Cardiac muscle cell (in vitro differentiated cells and primary cell): Measurements from ENCODE around the gene TNS1. TPM values are rescaled to one million over a fixed set of nuclear protein-coding genes. Genes with fewer than 3 reads are reported as not detected.

Experiments
- DNase-seq, 2 donors: peaks; one replicate each; pipeline versions ENCODE4 v3.0.0 to v3.0.0-alpha.2; 2010 to 2017; ENCODE audit warnings: low read depth in 1 of 2, low spot score in 1 of 2
- H3K27ac ChIP-seq: fragments of 200-600 bp; sonication (generic); 2 replicates; pipeline ENCODE4 v1.5.1; 2016
- H3K27me3 ChIP-seq: fragments of 200-600 bp; sonication (generic); 2 replicates; pipeline ENCODE4 v1.6.0; 2016; ENCODE audit warnings: control low read depth
- H3K36me3 ChIP-seq: fragments of 200-600 bp; sonication (generic); 2 replicates; pipeline ENCODE4 v1.5.1; 2016; ENCODE audit warnings: control low read depth
- H3K4me1 ChIP-seq: fragments of 200-600 bp; sonication (generic); 2 replicates; pipeline ENCODE4 v1.8.1; 2017; ENCODE audit warnings: low read depth, mild to moderate bottlenecking, mixed run types
- H3K4me3 ChIP-seq: fragments of 200-600 bp; sonication (generic); 2 replicates; pipeline ENCODE4 v1.5.1; 2016; ENCODE audit warnings: mild to moderate bottlenecking
- H3K9me3 ChIP-seq: fragments of 200-600 bp; sonication (generic); 2 replicates; pipeline ENCODE4 v1.5.1; 2017; ENCODE audit warnings: low read depth, mild to moderate bottlenecking, control low read depth
- polyA plus RNA-seq: library from polyadenylated mRNA; unstranded; fragments of >200 nt; fragmentation: Nextera tagmentation; extraction: Ambion mirVana; gene quantifications from 2 replicates; pipeline ENCODE4 v1.2.1, GENCODE V29; 2016
- total RNA-seq: library from RNA; depleted of rRNA; stranded (reverse); fragments of >200 nt; gene quantifications from 2 replicates; pipeline ENCODE4 v1.2.3, GENCODE V29; 2016
- TF ChIP-seq, protein P1 (sequence below): IDR thresholded peaks from 2 replicates; pipeline ENCODE4 v1.5.1; 2012; ENCODE audit warnings: low read depth, mild to moderate bottlenecking, low read length

TNS1 gene
- total and polyA plus RNA-seq, 2 experiments from 2014 or later, result 16.7 to 44.3 TPM

DNA sequence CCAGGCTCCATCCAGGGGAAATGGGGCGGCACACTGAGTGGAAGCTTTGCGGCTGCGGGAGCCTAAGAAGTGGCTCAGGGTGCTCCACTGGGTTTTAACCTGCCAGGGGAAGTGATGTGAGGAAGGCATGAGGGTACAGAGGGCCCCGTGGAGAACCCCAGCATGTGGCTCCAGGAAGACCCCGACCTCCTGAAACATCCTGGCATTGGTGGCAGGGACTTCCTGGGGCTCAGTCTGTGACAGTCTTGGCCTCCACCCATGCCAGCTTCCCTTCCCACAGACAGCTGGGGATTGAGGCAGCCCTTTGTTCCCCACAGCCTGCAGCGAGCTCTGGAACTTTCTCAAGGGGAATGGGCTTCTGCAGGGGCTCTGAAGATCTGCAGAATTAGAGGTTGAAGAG is 146.6 kb downstream of the TNS1 start:
- Histone ChIP-seq H3K27me3 (peaks cover 15% of the 10 kb centered on the region), H3K9me3 (no peaks in the 10 kb centered on the region), H3K4me3 (no peak overlapping the region), H3K27ac (no peak overlapping the region), H3K36me3 (no peaks in the 10 kb centered on the region), H3K4me1 (peaks cover 65% of the 10 kb centered on the region)
- DNase-seq, result no peak
- TF ChIP-seq, protein P1, sequence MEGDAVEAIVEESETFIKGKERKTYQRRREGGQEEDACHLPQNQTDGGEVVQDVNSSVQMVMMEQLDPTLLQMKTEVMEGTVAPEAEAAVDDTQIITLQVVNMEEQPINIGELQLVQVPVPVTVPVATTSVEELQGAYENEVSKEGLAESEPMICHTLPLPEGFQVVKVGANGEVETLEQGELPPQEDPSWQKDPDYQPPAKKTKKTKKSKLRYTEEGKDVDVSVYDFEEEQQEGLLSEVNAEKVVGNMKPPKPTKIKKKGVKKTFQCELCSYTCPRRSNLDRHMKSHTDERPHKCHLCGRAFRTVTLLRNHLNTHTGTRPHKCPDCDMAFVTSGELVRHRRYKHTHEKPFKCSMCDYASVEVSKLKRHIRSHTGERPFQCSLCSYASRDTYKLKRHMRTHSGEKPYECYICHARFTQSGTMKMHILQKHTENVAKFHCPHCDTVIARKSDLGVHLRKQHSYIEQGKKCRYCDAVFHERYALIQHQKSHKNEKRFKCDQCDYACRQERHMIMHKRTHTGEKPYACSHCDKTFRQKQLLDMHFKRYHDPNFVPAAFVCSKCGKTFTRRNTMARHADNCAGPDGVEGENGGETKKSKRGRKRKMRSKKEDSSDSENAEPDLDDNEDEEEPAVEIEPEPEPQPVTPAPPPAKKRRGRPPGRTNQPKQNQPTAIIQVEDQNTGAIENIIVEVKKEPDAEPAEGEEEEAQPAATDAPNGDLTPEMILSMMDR, result no peak

DNA sequence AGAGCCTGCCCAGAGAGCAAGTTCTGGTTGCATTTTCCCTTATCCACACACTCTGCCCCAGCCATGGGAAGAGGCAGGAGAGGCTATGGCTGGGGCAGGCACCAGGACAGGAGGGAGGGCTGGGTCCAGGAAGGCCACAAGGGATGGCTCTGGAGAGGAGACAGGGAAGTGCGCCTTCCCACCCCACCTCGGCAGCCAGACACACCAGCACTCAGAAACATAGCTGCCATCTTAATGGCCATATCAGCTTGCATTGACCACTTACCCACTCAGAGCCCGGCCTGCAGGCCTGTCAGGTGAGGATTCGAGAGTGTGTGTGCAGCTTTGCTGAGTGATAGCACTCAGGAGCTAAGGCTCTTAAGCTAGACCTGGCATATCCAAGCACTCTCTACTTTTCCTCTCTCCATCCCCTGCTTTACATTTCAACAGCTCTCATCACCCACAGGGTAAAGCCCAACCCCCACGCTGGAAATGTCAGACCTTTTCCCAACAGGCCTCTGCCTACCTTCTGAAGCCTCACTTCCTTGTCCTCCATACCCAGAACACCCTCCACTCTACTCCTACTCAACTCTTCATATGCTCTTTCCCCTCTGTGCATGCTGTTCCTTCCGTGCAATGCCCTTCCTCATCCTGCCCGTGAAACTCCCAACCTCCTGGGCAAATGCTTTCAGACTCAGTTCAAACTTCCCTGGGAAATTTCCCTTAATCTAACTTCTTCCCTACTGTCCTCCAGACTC is 147.9 kb downstream of the TNS1 start:
- TF ChIP-seq, protein P1, result no peak
- Histone ChIP-seq H3K27me3 (peaks cover 2% of the 10 kb centered on the region), H3K4me1 (peaks cover 71% of the 10 kb centered on the region), H3K9me3 (no peaks in the 10 kb centered on the region), H3K4me3 (no peak overlapping the region), H3K36me3 (no peaks in the 10 kb centered on the region), H3K27ac (no peak overlapping the region)
- DNase-seq, result peak in 1 of 2 donors; percentile 92

DNA sequence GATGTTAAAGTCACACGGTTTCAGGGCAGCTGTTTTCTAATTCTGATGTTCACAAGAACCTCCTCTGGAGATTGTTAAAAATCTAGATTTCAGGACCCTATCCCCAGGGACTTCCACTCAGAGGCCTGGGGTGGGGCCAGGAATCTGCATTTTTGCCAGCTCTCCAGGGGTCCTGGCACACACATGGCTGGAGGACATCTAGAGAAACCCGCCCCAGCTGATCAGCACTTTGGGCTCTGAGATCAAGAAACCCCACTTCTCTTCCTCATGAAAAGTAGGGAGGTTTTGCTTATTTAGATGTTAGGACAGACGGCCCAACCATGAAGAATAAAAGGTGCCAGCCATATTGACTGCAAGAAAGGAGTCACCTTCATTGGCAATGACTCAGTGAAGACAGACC is 148.8 kb downstream of the TNS1 start:
- DNase-seq, result no peak
- H3K4me1 ChIP-seq, result peaks cover 66% of the 10 kb centered on the region
- H3K27me3 ChIP-seq, result no peaks in the 10 kb centered on the region
- H3K4me3 ChIP-seq, result no peak overlapping the region
- H3K27ac ChIP-seq, result no peak overlapping the region
- H3K9me3 ChIP-seq, result no peaks in the 10 kb centered on the region
- no peaks in the 10 kb centered on the region for H3K36me3 ChIP-seq
- TF ChIP-seq, protein P1, result no peak

DNA sequence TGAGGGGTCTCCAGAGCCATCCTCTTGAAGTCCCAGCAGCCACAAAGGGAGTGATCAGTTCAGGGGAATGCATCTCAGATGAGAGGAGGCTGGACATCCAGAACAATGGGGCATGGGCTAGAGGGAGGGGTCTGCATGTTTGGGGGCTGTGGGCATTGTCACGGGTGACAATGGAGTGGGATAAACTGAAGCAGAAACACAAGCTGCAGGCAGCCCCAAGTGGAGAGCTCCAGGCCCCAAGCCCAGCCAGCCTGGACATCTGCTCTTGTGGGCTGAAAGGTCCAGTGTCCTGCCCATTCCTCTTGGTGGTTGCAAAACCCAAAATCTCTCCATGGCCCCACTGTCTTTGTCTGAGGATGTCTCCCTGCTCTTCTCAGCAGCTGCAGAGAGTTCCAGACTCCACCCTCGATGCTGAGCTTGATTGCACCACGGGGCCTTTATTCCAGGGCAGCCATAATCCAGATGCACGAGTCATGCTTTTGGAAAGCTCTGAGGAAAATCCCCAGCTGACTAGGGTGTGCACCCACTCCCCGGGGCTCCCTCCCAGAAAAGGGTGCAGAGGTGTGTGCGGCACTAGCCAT is 149.4 kb downstream of the TNS1 start:
- H3K27ac ChIP-seq, result no peak overlapping the region
- no peaks in the 10 kb centered on the region for H3K36me3 ChIP-seq
- peaks cover 64% of the 10 kb centered on the region for H3K4me1 ChIP-seq
- no peaks in the 10 kb centered on the region for H3K27me3 ChIP-seq
- TF ChIP-seq, protein P1, result no peak
- DNase-seq, result peak in 1 of 2 donors; percentile 60
- no peak overlapping the region for H3K4me3 ChIP-seq
- no peaks in the 10 kb centered on the region for H3K9me3 ChIP-seq

DNA sequence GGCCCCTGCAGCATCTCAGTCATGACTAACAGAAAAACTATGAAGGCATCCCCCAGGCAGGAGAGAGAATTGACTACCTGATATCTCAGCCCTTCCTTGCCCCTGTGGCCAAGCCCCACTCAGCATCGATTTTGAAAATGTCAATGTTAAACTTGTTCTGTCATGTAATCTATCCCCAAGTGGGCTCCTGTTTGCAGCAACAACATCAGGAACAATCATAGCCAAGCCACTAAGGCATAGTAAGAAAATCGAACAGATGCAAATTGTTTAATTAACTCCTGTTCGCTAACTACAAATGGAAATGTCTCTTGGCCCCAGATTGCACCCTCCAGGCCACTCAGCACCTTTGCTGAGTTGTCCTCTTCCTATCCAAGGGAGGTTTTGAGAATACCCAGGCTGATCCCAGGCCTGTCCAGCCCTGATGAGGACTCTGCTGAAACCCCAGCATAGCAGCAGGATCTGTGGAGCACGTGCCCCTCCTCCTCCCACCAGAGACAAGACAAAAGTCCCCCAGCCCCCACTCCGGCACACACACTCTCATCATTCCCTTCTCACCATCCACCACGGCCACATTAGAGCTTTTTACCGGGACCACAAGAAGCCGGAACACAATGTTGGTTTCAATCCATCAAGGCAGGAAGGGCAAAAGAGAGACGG is 150.1 kb downstream of the TNS1 start:
- TF ChIP-seq, protein P1, result no peak
- Histone ChIP-seq H3K27ac (no peak overlapping the region), H3K36me3 (peaks cover 3% of the 10 kb centered on the region), H3K27me3 (no peaks in the 10 kb centered on the region), H3K4me1 (peaks cover 57% of the 10 kb centered on the region), H3K9me3 (no peaks in the 10 kb centered on the region), H3K4me3 (no peak overlapping the region)
- no peak for DNase-seq
